H1 (cell line): Measurements from ENCODE around the gene ATP8B2. TPM values are rescaled to one million over a fixed set of nuclear protein-coding genes. Genes with fewer than 3 reads are reported as not detected.

Experiments used
- ATF2 ChIP-seq: IDR thresholded peaks from 2 replicates; pipeline ENCODE4 v1.6.1; 2012; ENCODE audit warnings: low read length, inconsistent platforms
- BRCA1 ChIP-seq: IDR thresholded peaks from 2 replicates; pipeline ENCODE4 v1.6.1; 2012; ENCODE audit warnings: low read depth, low read length, improper control_type of control experiment
- NANOG ChIP-seq: IDR thresholded peaks from 2 replicates; pipeline ENCODE4 v1.6.1; 2011; ENCODE audit warnings: low read length, low read depth, mild to moderate bottlenecking, inconsistent platforms; ENCODE audit not compliant: insufficient read depth, poor library complexity, severe bottlenecking
- POLR2AphosphoS5 ChIP-seq: IDR thresholded peaks from 2 replicates; pipeline ENCODE4 v1.6.1; 2011; ENCODE audit warnings: low read depth, low read length
- RXRA ChIP-seq: IDR thresholded peaks from 2 replicates; pipeline ENCODE4 v1.6.1; 2011; ENCODE audit warnings: low read depth, mild to moderate bottlenecking, low read length, moderate library complexity; ENCODE audit not compliant: insufficient read depth
- polyA plus RNA-seq, 7 experiments: library from polyadenylated mRNA; depleted of rRNA in 3 of 7; stranded (reverse) in 5 of 7; unstranded in 2 of 7; fragments of >200 nt in 5 of 7; fragments of 200-250 nt in 2 of 7; gene quantifications; 1 replicate in 5 of 7; 2 replicates in 1 of 7; 4 replicates in 1 of 7; pipeline versions ENCODE4 v1.2.1 to v1.2.3, GENCODE V29; 2011 to 2013; ENCODE audit warnings: missing spikeins in 2 of 7, mixed read lengths in 2 of 7
- total RNA-seq: library from RNA; stranded (reverse); fragmentation: NEBNext Ultra II Directional; extraction: Animal tissue kit (Norgen Biotek cat#: 25700); gene quantifications from 2 replicates; pipeline ENCODE4 v1.2.1, GENCODE V29; 2021
- TF ChIP-seq, protein P1 (sequence below): fragments of 300-600 bp; sonication (generic); IDR thresholded peaks from 2 replicates; pipeline ENCODE4 v1.7.1; 2012; ENCODE audit warnings: low read length, moderate library complexity, mild to moderate bottlenecking, inconsistent platforms; ENCODE audit not compliant: insufficient replicate concordance

The ATP8B2 gene
- total and polyA plus RNA-seq, 2 of the 8 experiments (the other 6 are each of a cell fraction or from before 2014, with no cell fraction given) = 61.4 to 70.1 TPM

DNA sequence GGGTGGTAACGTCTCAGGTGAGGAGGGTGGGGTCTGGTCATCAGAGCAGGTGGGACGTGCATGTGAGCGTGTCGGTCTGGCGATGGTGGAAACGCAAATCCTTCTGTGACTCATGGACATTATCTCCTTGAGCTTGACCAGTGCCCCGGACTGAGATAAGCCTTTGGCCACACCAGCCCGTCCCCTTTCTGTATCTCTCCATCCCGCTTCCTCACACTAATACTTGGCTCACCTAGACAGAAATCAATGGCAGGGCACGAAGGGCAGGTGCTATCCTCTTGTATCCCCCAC, 12.3 kb upstream of the ATP8B2 start (continued):
- TF ChIP-seq ATF2 (no peak), NANOG (no peak), RXRA (no peak), BRCA1 (no peak), POLR2AphosphoS5 (no peak)
- TF ChIP-seq, protein P1, sequence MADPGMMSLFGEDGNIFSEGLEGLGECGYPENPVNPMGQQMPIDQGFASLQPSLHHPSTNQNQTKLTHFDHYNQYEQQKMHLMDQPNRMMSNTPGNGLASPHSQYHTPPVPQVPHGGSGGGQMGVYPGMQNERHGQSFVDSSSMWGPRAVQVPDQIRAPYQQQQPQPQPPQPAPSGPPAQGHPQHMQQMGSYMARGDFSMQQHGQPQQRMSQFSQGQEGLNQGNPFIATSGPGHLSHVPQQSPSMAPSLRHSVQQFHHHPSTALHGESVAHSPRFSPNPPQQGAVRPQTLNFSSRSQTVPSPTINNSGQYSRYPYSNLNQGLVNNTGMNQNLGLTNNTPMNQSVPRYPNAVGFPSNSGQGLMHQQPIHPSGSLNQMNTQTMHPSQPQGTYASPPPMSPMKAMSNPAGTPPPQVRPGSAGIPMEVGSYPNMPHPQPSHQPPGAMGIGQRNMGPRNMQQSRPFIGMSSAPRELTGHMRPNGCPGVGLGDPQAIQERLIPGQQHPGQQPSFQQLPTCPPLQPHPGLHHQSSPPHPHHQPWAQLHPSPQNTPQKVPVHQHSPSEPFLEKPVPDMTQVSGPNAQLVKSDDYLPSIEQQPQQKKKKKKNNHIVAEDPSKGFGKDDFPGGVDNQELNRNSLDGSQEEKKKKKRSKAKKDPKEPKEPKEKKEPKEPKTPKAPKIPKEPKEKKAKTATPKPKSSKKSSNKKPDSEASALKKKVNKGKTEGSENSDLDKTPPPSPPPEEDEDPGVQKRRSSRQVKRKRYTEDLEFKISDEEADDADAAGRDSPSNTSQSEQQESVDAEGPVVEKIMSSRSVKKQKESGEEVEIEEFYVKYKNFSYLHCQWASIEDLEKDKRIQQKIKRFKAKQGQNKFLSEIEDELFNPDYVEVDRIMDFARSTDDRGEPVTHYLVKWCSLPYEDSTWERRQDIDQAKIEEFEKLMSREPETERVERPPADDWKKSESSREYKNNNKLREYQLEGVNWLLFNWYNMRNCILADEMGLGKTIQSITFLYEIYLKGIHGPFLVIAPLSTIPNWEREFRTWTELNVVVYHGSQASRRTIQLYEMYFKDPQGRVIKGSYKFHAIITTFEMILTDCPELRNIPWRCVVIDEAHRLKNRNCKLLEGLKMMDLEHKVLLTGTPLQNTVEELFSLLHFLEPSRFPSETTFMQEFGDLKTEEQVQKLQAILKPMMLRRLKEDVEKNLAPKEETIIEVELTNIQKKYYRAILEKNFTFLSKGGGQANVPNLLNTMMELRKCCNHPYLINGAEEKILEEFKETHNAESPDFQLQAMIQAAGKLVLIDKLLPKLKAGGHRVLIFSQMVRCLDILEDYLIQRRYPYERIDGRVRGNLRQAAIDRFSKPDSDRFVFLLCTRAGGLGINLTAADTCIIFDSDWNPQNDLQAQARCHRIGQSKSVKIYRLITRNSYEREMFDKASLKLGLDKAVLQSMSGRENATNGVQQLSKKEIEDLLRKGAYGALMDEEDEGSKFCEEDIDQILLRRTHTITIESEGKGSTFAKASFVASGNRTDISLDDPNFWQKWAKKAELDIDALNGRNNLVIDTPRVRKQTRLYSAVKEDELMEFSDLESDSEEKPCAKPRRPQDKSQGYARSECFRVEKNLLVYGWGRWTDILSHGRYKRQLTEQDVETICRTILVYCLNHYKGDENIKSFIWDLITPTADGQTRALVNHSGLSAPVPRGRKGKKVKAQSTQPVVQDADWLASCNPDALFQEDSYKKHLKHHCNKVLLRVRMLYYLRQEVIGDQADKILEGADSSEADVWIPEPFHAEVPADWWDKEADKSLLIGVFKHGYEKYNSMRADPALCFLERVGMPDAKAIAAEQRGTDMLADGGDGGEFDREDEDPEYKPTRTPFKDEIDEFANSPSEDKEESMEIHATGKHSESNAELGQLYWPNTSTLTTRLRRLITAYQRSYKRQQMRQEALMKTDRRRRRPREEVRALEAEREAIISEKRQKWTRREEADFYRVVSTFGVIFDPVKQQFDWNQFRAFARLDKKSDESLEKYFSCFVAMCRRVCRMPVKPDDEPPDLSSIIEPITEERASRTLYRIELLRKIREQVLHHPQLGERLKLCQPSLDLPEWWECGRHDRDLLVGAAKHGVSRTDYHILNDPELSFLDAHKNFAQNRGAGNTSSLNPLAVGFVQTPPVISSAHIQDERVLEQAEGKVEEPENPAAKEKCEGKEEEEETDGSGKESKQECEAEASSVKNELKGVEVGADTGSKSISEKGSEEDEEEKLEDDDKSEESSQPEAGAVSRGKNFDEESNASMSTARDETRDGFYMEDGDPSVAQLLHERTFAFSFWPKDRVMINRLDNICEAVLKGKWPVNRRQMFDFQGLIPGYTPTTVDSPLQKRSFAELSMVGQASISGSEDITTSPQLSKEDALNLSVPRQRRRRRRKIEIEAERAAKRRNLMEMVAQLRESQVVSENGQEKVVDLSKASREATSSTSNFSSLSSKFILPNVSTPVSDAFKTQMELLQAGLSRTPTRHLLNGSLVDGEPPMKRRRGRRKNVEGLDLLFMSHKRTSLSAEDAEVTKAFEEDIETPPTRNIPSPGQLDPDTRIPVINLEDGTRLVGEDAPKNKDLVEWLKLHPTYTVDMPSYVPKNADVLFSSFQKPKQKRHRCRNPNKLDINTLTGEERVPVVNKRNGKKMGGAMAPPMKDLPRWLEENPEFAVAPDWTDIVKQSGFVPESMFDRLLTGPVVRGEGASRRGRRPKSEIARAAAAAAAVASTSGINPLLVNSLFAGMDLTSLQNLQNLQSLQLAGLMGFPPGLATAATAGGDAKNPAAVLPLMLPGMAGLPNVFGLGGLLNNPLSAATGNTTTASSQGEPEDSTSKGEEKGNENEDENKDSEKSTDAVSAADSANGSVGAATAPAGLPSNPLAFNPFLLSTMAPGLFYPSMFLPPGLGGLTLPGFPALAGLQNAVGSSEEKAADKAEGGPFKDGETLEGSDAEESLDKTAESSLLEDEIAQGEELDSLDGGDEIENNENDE = no peak
